A549 (cell line): ENCODE results near the gene GBP7. TPM values are rescaled to one million over a fixed set of nuclear protein-coding genes. Genes with fewer than 3 reads are reported as not detected.

Experiments
- ATAC-seq, 2 experiments: fragments of 200-7000 bp in 1 of 2; fragments of >200 bp in 1 of 2; cut with Nextera tagmentation in 1 of 2; cut with Tn5 transposase in 1 of 2; 3 replicates each; pipeline versions ENCODE4 v1.8.0 to v1.9.1; 2018 to 2020; ENCODE audit warnings: mild to moderate bottlenecking in 1 of 2, moderate library complexity in 1 of 2
- CTCF ChIA-PET: fragments of 300-600 bp; sonication (Branson Sonifier 250); formaldehyde crosslinking; extraction: SDS; loops from one replicate; lab custom pipeline; 2021; ENCODE audit warnings: antibody characterized with exemption, inconsistent platforms; lab: Yijun Ruan, JAX
- POLR2A ChIA-PET: fragments of 350-600 bp; formaldehyde crosslinking; extraction: SDS; loops from one replicate; lab custom pipeline; 2021; ENCODE audit warnings: antibody characterized with exemption, inconsistent platforms; lab: Yijun Ruan, JAX
- DNase-seq, 2 experiments: peaks; one replicate each; pipeline versions ENCODE4 v3.0.0 to v3.0.0-alpha.2; 2011 to 2016; ENCODE audit warnings: low read depth in 1 of 2, low spot score in 1 of 2
- FAIRE-seq: peaks from 2 replicates; lab custom pipeline; 2011; peaks lifted over from hg19 to GRCh38; lab: Jason Lieb, UNC
- H3K27ac ChIP-seq, 2 experiments: fragments of >200 bp; sonication (Bioruptor Twin); formaldehyde crosslinking; 3 replicates each; pipeline ENCODE4 v1.5.1; 2016 to 2017
- H3K4me1 ChIP-seq: fragments of >200 bp; sonication (Bioruptor Twin); formaldehyde crosslinking; 3 replicates; pipeline ENCODE4 v1.6.1; 2016
- H3K4me2 ChIP-seq: fragments of >200 bp; sonication (Bioruptor Twin); formaldehyde crosslinking; 3 replicates; pipeline ENCODE4 v1.6.1; 2016
- H3K4me3 ChIP-seq: fragments of >200 bp; sonication (Bioruptor Twin); formaldehyde crosslinking; 3 replicates; pipeline ENCODE4 v1.5.1; 2016
- H3K9me3 ChIP-seq: fragments of >200 bp; sonication (Bioruptor Twin); formaldehyde crosslinking; 3 replicates; pipeline ENCODE4 v1.6.1; 2016
- ATOH8 ChIP-seq: fragments of 250-450 bp; sonication (Bioruptor Pico); IDR thresholded peaks from 2 replicates; pipeline ENCODE4 v1.5.0; 2020; ENCODE audit warnings: low read depth, mild to moderate bottlenecking, moderate library complexity
- BHLHE40 ChIP-seq: IDR thresholded peaks from 2 replicates; pipeline ENCODE4 v1.6.1; 2012; ENCODE audit warnings: low read depth, low read length, inconsistent platforms
- CBX8 ChIP-seq: fragments of 200-600 bp; sonication (generic); IDR thresholded peaks from 2 replicates; pipeline ENCODE4 v1.6.1; 2016
- CHD2 ChIP-seq: fragments of 150-350 bp; IDR thresholded peaks from 2 replicates; pipeline ENCODE4 v1.6.1; 2014; ENCODE audit warnings: low read length; ENCODE audit not compliant: partially characterized antibody
- CHD4 ChIP-seq: fragments of 200-600 bp; sonication (generic); IDR thresholded peaks from 2 replicates; pipeline ENCODE4 v1.6.1; 2016; ENCODE audit warnings: antibody characterized with exemption, mild to moderate bottlenecking, borderline replicate concordance
- CTCF ChIP-seq: fragments of >200 bp; sonication (Bioruptor Twin); formaldehyde crosslinking; IDR thresholded peaks from 3 replicates; pipeline ENCODE4 v1.5.1; 2016
- EHF ChIP-seq: fragments of 250-450 bp; sonication (Bioruptor Pico); IDR thresholded peaks from 2 replicates; pipeline ENCODE4 v1.5.0; 2020; ENCODE audit warnings: mild to moderate bottlenecking
- ELK1 ChIP-seq: fragments of 150-350 bp; IDR thresholded peaks from 2 replicates; pipeline ENCODE4 v1.6.1; 2014; ENCODE audit warnings: low read depth, mild to moderate bottlenecking, low read length
- ESRRA ChIP-seq: fragments of 150-350 bp; IDR thresholded peaks from 2 replicates; pipeline ENCODE4 v1.6.1; 2014; ENCODE audit warnings: mild to moderate bottlenecking, low read length, borderline replicate concordance
- FOSL2 ChIP-seq, 2 experiments: fragments of 450-650 bp in 1 of 2; fragments of >200 bp in 1 of 2; sonication (Bioruptor Twin) in 1 of 2; formaldehyde crosslinking; IDR thresholded peaks; 2 replicates each; pipeline versions ENCODE4 v1.5.0 to v1.6.1; 2016 to 2020; ENCODE audit warnings: mild to moderate bottlenecking in 1 of 2, moderate library complexity in 1 of 2
- FOXS1 ChIP-seq: fragments of 250-450 bp; sonication (Bioruptor Pico); IDR thresholded peaks from 2 replicates; pipeline ENCODE4 v1.5.0; 2020; ENCODE audit warnings: mild to moderate bottlenecking, moderate library complexity
- GATA3 ChIP-seq: IDR thresholded peaks from 2 replicates; pipeline ENCODE4 v1.6.1; 2012; ENCODE audit warnings: borderline replicate concordance
- HDAC2 ChIP-seq: fragments of 200-600 bp; sonication (generic); IDR thresholded peaks from 2 replicates; pipeline ENCODE4 v1.6.1; 2016
- HEYL ChIP-seq: fragments of 250-450 bp; sonication (Bioruptor Pico); IDR thresholded peaks from 2 replicates; pipeline ENCODE4 v1.8.0; 2021; ENCODE audit warnings: mild to moderate bottlenecking, moderate library complexity
- HOXA7 ChIP-seq: fragments of 250-450 bp; sonication (Bioruptor Pico); IDR thresholded peaks from 2 replicates; pipeline ENCODE4 v1.5.0; 2020; ENCODE audit warnings: mild to moderate bottlenecking, moderate library complexity
- HOXB5 ChIP-seq: fragments of 250-450 bp; sonication (Bioruptor Pico); IDR thresholded peaks from 2 replicates; pipeline ENCODE4 v1.5.0; 2020; ENCODE audit warnings: mild to moderate bottlenecking, moderate library complexity
- KDM1A ChIP-seq: fragments of 200-600 bp; sonication (generic); IDR thresholded peaks from 2 replicates; pipeline ENCODE4 v1.6.1; 2016; ENCODE audit warnings: low read depth, mild to moderate bottlenecking
- KDM5A ChIP-seq: fragments of 200-600 bp; sonication (generic); IDR thresholded peaks from 2 replicates; pipeline ENCODE4 v1.6.1; 2016; ENCODE audit warnings: antibody characterized with exemption, mild to moderate bottlenecking
- MYC ChIP-seq: IDR thresholded peaks from 2 replicates; pipeline ENCODE4 v1.6.1; 2012; ENCODE audit warnings: mild to moderate bottlenecking, inconsistent platforms, low read length, improper control_type of control experiment, borderline replicate concordance
- NR3C1 ChIP-seq: fragments of >200 bp; sonication (Bioruptor Twin); formaldehyde crosslinking; IDR thresholded peaks from 3 replicates; pipeline ENCODE4 v1.6.1; 2017
- PHF8 ChIP-seq: fragments of 200-600 bp; sonication (generic); IDR thresholded peaks from 2 replicates; pipeline ENCODE4 v1.6.1; 2016; ENCODE audit warnings: low read depth, mild to moderate bottlenecking, antibody characterized with exemption, moderate library complexity, borderline replicate concordance
- POLR2A ChIP-seq: IDR thresholded peaks from 2 replicates; pipeline ENCODE4 v1.6.1; 2012; ENCODE audit warnings: mild to moderate bottlenecking, low read length
- POLR2AphosphoS2 ChIP-seq: conservative IDR thresholded peaks from 2 replicates; pipeline ENCODE4 v1.6.1; 2012; ENCODE audit warnings: low read length, improper control_type of control experiment, inconsistent platforms
- RNF2 ChIP-seq: fragments of 200-600 bp; sonication (generic); IDR thresholded peaks from 2 replicates; pipeline ENCODE4 v1.6.1; 2016; ENCODE audit warnings: low read depth, mild to moderate bottlenecking, antibody characterized with exemption, moderate library complexity, borderline replicate concordance
- USF2 ChIP-seq: fragments of 450-650 bp; IDR thresholded peaks from 2 replicates; pipeline ENCODE4 v1.6.1; 2014; ENCODE audit warnings: antibody characterized with exemption
- ZNF302 ChIP-seq: fragments of 250-450 bp; sonication (Bioruptor Pico); IDR thresholded peaks from 2 replicates; pipeline ENCODE4 v1.9.0; 2021; ENCODE audit warnings: inconsistent platforms, mild to moderate bottlenecking, moderate library complexity
- WGBS: methylation state at CpG from one replicate; pipeline ENCODE4 v1.1.6; 2017; ENCODE audit errors: missing lambda C conversion rate; 5-methylcytosine and 5-hydroxymethylcytosine counted together
- polyA plus RNA-seq, 4 experiments: library from polyadenylated mRNA; depleted of rRNA in 3 of 4; stranded (reverse); fragments of >200 nt; fragmentation: RNase III in 1 of 4; extraction: RNeasy Plus Mini Kit Qiagen cat#74134 plus additional on column Dnase treatment in 1 of 4; gene quantifications; 2 replicates in 3 of 4; 3 replicates in 1 of 4; pipeline ENCODE4 v1.2.3, GENCODE V29; 2011 to 2017

Gene GBP7
- polyA plus RNA-seq, 2 of the 4 experiments (the other 2 are of a cell fraction): not detected

DNA sequence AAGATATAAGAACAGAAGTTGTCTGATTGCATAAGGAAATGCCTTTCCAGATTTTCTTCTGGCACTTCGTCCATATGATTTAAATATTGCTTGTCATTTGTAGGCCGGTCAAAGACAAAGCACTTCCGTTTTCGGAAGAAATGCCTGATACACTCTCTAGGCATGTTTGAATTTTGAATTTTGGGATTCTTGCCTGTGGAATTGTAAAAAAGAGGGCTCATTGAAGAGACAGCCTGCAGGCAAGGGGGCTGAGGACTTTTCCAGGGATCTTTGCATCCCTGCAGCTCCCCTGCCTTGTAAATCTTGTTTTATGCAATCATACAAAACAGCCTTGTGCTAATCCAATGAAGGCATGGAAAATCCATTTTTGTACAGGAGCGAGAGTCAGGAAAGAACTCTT, 15.5 kb upstream of the GBP7 start:
- CTCF ChIA-PET: no interaction called here
- DNase-seq: no peak
- H3K27ac ChIP-seq: no peak overlapping the region
- FAIRE-seq: no peak
- TF ChIP-seq ESRRA (no peak), CHD2 (no peak), RNF2 (no peak), MYC (no peak), POLR2A (no peak), ATOH8 (CRISPR knock-in tag) (no peak), POLR2AphosphoS2 (no peak), KDM5A (no peak), ELK1 (no peak), CHD4 (no peak)
- TF ChIP-seq, all 56 proteins: peak for 0
- ATAC-seq: no peak
- H3K4me3 ChIP-seq: no peak overlapping the region
- H3K9me3 ChIP-seq: no peaks in the 10 kb centered on the region
- POLR2A ChIA-PET: no interaction called here
- H3K4me2 ChIP-seq: no peak overlapping the region
- H3K4me1 ChIP-seq: no peaks in the 10 kb centered on the region
- WGBS: 60% methylated on average over 5 of the region's 5 CpGs

DNA sequence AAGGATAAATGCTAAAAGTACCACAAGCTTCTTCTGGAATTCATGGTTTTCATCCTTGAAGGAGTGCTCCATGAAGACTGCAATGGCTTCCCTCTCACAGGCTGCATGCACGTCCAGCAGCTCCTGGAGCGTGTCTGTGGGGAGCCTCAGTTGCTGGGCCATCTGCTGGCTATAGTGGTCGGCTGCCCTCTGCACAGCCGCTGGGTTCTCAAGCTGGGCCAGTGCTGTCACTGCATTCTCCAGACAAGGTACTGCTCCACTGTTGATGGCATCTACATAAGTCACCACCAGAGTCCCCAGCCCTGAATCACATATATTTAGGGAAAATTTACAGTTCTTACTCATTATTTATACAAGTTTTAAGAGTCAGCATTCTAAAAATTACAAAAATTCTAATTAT, 14.2 kb upstream of the GBP7 start:
- ChIA-PET CTCF (interaction anchor here (0.6 kb wide), 1 partner anchor 53 kb away, joined by 4 read pairs; no protein-coding TSS in a partner anchor), POLR2A (no interaction called here)
- TF ChIP-seq FOXS1 (CRISPR knock-in tag) (no peak), NR3C1 (no peak), EHF (CRISPR knock-in tag) (no peak), HOXA7 (CRISPR knock-in tag) (no peak), CHD2 (no peak), ZNF302 (no peak), HOXB5 (CRISPR knock-in tag) (no peak), POLR2A (no peak), HEYL (CRISPR knock-in tag) (no peak), RNF2 (no peak), CTCF (no peak), FOSL2 (IDR thresholded peaks at IDR 0.05) (no peak), FOSL2 (CRISPR knock-in tag; IDR thresholded peaks at IDR 0.05) (no peak), HDAC2 (no peak), KDM1A (no peak), USF2 (no peak), GATA3 (no peak), PHF8 (no peak), CBX8 (no peak), BHLHE40 (no peak)
- ATAC-seq: no peak
- no peaks in the 10 kb centered on the region for H3K4me1 ChIP-seq
- no peak for FAIRE-seq
- DNase-seq: no peak
- no peak overlapping the region for H3K4me2 ChIP-seq
- 44% methylated on average over 3 of the region's 4 CpGs for WGBS
- H3K4me3 ChIP-seq: no peak overlapping the region
- no peak overlapping the region for H3K27ac ChIP-seq
- H3K9me3 ChIP-seq: no peaks in the 10 kb centered on the region
